ENCODE data around the gene MYCBPAP. TPM values are rescaled to one million over a fixed set of nuclear protein-coding genes. Genes with fewer than 3 reads are reported as not detected.

The MYCBPAP gene
- total RNA-seq, 1 experiment from 2014 or later, result 0.52 TPM

DNA sequence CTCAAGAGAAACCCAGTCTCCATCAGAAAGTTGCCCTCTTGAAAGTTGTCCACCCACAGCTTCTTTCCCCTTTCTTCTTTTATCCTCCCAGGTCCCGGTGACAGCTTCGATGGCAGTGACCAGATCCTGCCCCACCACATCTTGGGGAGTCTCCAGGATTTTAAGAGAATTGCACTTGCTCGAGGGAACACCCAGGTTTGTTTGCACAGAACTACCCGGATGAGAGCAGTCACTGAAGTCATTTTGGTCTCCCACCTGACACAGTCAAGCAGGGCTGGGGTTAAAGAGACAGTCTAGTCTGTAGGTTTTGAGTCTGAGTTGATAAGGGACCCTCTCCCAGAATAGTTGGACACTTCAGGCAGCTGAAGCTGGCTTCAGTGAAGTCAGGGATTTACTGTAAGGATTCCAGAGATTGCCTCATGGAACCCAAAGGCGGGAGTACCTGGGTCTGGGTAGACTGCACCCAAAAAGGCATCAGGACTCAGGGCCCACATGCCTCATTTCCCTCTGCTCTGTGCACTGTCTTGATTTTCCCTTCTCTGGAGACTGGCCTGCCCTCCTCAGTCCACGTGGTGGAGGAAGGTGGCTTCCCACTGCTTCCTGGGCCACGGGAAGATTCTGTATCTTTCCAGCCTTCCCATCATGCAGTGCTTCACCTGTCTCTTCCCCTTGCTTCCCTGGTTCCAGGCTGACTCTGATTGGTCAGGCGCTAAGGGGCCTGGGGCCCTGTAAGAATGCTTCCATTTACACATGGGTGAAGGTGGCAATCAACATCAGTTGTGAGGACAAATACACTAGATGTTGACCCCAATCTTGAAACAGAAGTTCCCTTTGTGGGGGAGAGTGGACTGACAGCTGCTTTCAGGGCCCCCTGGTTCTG lies 9.5 kb downstream of the MYCBPAP start:
- H3K36me3 Mint-ChIP-seq (ENCODE audit: insufficient read depth, unreplicated experiment), result peaks cover 4% of the 10 kb centered on the region
- CTCF ChIA-PET, result interaction anchor here (0.6 kb wide), 1 partner anchor 268 kb away, joined by 5 read pairs; no protein-coding TSS in a partner anchor
- no peaks in the 10 kb centered on the region for H3K9me3 Mint-ChIP-seq (ENCODE audit: low read depth, unreplicated experiment)
- TF ChIP-seq, protein P1, sequence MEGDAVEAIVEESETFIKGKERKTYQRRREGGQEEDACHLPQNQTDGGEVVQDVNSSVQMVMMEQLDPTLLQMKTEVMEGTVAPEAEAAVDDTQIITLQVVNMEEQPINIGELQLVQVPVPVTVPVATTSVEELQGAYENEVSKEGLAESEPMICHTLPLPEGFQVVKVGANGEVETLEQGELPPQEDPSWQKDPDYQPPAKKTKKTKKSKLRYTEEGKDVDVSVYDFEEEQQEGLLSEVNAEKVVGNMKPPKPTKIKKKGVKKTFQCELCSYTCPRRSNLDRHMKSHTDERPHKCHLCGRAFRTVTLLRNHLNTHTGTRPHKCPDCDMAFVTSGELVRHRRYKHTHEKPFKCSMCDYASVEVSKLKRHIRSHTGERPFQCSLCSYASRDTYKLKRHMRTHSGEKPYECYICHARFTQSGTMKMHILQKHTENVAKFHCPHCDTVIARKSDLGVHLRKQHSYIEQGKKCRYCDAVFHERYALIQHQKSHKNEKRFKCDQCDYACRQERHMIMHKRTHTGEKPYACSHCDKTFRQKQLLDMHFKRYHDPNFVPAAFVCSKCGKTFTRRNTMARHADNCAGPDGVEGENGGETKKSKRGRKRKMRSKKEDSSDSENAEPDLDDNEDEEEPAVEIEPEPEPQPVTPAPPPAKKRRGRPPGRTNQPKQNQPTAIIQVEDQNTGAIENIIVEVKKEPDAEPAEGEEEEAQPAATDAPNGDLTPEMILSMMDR (IDR thresholded peaks at IDR 0.05; ENCODE audit: unreplicated experiment), result no peak
- intact Hi-C loops (cut with micrococcal nuclease; ENCODE audit: unreplicated experiment), result no loop called here
- no peak for DNase-seq
- H3K27me3 Mint-ChIP-seq (ENCODE audit: unreplicated experiment), result peaks cover 25% of the 10 kb centered on the region
- BruUV-seq (replicated peaks), result no TSS peak
- H3K4me3 Mint-ChIP-seq (ENCODE audit: low read depth, unreplicated experiment), result no peak overlapping the region
- no peak overlapping the region for H3K27ac Mint-ChIP-seq (ENCODE audit: unreplicated experiment)
- no peaks in the 10 kb centered on the region for H3K4me1 Mint-ChIP-seq (ENCODE audit: low read depth, unreplicated experiment)

DNA sequence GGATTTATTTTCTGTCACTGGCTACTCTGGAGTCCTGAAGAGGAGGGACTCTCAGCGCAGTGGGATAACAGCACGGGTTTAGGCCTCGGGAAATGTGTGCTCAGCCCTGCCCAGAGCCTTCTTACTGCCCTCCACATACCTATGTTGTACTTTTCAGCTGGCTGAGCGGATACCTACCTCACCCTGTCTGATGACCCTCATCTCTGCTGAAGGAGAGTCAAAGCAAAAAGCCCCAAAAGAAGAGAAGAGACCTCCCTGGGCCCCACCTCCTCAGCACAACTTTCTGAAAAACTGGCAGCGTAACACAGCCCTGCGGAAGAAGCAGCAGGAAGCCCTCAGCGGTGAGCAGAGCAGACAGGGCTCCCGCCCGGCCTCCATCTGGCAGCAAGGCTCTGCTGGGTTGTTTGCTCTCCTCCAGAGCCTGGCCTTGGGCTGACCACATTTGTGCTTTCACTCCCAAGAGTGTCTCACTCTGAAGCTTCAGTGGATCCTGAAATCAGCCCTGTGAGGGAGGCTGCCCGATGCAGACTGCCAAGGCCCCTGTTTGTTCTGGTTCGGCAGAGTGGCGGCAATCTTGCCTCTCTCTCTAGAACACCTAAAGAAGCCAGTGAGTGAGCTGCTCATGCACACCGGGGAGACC lies 10.3 kb downstream of the MYCBPAP start:
- Mint-ChIP-seq H3K9me3 (ENCODE audit: low read depth, unreplicated experiment) (no peaks in the 10 kb centered on the region), H3K4me3 (ENCODE audit: low read depth, unreplicated experiment) (no peak overlapping the region), H3K27me3 (ENCODE audit: unreplicated experiment) (peaks cover 25% of the 10 kb centered on the region), H3K4me1 (ENCODE audit: low read depth, unreplicated experiment) (no peaks in the 10 kb centered on the region), H3K27ac (ENCODE audit: unreplicated experiment) (no peak overlapping the region), H3K36me3 (ENCODE audit: insufficient read depth, unreplicated experiment) (peaks cover 4% of the 10 kb centered on the region)
- no peak for DNase-seq
- TF ChIP-seq, protein P1 (IDR thresholded peaks at IDR 0.05; ENCODE audit: unreplicated experiment), result no peak
- CTCF ChIA-PET, result no interaction called here
- no TSS peak for BruUV-seq (replicated peaks)
- intact Hi-C loops (cut with micrococcal nuclease; ENCODE audit: unreplicated experiment), result no loop called here

DNA sequence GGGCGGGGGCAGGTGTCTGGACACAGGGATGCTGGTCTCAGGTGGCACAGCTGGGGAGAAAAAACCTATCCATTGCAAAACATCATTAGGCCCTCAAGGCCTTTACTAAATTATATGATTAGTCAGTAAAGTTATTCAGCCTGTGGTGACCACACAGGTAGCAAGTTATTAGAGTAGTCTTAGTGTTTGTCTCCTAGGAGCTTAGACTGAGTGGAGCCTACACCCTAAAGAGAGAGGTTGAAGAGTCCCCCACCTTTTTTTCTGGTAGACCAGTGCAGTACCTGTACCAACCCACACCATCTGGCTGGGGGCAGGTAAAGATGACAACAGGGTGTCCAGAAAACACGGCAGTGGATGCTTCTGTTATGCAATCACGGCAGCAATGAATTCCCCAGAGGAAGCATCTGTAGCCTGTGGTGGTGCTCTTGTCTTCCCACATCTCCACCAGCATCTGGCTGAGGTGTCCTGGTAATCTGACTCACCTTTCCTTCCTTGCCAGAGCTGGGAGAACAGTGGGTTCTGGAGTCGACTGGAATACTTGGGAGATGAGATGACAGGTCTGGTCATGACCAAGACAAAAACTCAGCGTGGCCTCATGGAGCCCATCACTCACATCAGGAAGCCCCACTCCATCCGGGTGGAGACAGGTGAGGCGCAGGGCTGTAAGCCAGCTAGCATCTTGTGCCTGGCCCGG lies 11.0 kb downstream of the MYCBPAP start:
- DNase-seq, result no peak
- no TSS peak for BruUV-seq (replicated peaks)
- intact Hi-C loops (cut with micrococcal nuclease; ENCODE audit: unreplicated experiment), result no loop called here
- CTCF ChIA-PET, result no interaction called here
- H3K9me3 Mint-ChIP-seq (ENCODE audit: low read depth, unreplicated experiment), result no peaks in the 10 kb centered on the region
- peaks cover 4% of the 10 kb centered on the region for H3K36me3 Mint-ChIP-seq (ENCODE audit: insufficient read depth, unreplicated experiment)
- no peaks in the 10 kb centered on the region for H3K4me1 Mint-ChIP-seq (ENCODE audit: low read depth, unreplicated experiment)
- TF ChIP-seq, protein P1 (IDR thresholded peaks at IDR 0.05; ENCODE audit: unreplicated experiment), result no peak
- no peak overlapping the region for H3K4me3 Mint-ChIP-seq (ENCODE audit: low read depth, unreplicated experiment)
- H3K27me3 Mint-ChIP-seq (ENCODE audit: unreplicated experiment), result peaks cover 25% of the 10 kb centered on the region
- no peak overlapping the region for H3K27ac Mint-ChIP-seq (ENCODE audit: unreplicated experiment)

DNA sequence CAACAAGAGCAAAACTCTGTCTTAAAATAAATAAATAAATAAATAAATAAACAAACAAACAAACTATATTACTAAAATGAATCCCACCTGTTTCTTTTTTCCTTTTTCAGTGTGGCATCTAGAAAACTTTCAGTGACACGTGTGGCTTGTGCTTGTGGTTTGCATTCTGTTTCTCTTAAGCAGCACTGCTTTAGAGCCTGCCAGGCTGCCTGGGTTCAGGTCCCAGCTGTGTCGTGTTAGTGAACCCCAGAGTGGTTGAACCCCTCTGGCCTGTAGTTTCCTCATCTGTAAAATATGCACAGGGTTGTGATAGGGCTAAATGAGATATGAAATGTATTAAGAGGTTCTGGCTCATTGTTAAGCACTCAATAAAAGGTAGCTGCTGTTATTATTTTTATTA lies 12.2 kb downstream of the MYCBPAP start:
- Mint-ChIP-seq H3K36me3 (ENCODE audit: insufficient read depth, unreplicated experiment) (peaks cover 4% of the 10 kb centered on the region), H3K4me1 (ENCODE audit: low read depth, unreplicated experiment) (no peaks in the 10 kb centered on the region), H3K27ac (ENCODE audit: unreplicated experiment) (no peak overlapping the region), H3K4me3 (ENCODE audit: low read depth, unreplicated experiment) (no peak overlapping the region), H3K9me3 (ENCODE audit: low read depth, unreplicated experiment) (no peaks in the 10 kb centered on the region), H3K27me3 (ENCODE audit: unreplicated experiment) (peaks cover 25% of the 10 kb centered on the region)
- TF ChIP-seq, protein P1 (IDR thresholded peaks at IDR 0.05; ENCODE audit: unreplicated experiment), result no peak
- intact Hi-C loops (cut with micrococcal nuclease; ENCODE audit: unreplicated experiment), result no loop called here
- CTCF ChIA-PET, result interaction anchor here (0.8 to 1.9 kb wide), 3 partner anchors 27 to 151 kb away, joined by 3 to 5 read pairs (median 3); partner anchors contain the start of gene LRRC59
- DNase-seq, result no peak
- BruUV-seq (replicated peaks), result no TSS peak
